ENCODE results near the gene CKAP5. TPM values are rescaled to one million over a fixed set of nuclear protein-coding genes. Genes with fewer than 3 reads are reported as not detected.
"Not testable (repeated sequence)": the region's sequence is repeated elsewhere in the genome, so short reads cannot be mapped to it uniquely, and the experiment has no call there.

CKAP5 gene
- total RNA-seq, 2 experiments from 2014 or later = 161 to 243 TPM

- no TSS peak for BruUV-seq (replicated peaks)
- no peak overlapping the region for H2AFZ ChIP-seq (ENCODE audit: low read length)
- CTCF ChIA-PET (ENCODE audit: unreplicated experiment) = no interaction called here
Measured at GRCh38 chr11:46800177-46800576, 45.9 kb downstream of the CKAP5 start.

GRCh38 chr11:46799725-46800124 lies 46.4 kb downstream of the CKAP5 start:
- H3K79me2 ChIP-seq (ENCODE audit: insufficient read depth, low read depth, low read length); H3K4me1 ChIP-seq (ENCODE audit: insufficient read depth, low read length, poor library complexity, severe bottlenecking); H3K27ac ChIP-seq (ENCODE audit: low read depth, low read length, poor library complexity, severe bottlenecking); H3K9me2 ChIP-seq (ENCODE audit: insufficient read depth, low read length); H3K9me3 ChIP-seq (ENCODE audit: low read length); H3K4me2 ChIP-seq (ENCODE audit: low read length); H3K4me3 ChIP-seq (ENCODE audit: low read depth, low read length, poor library complexity, severe bottlenecking); DNase-seq (ENCODE audit: low spot score); H2AFZ ChIP-seq (ENCODE audit: low read length); BruUV-seq (replicated peaks); intact Hi-C loops (cut with micrococcal nuclease; ENCODE audit: unreplicated experiment); H4K20me1 ChIP-seq (ENCODE audit: insufficient read depth, low read length); CTCF ChIA-PET (ENCODE audit: unreplicated experiment): not testable (repeated sequence)
- H3K36me3 ChIP-seq (ENCODE audit: insufficient read depth, low read length) = peaks cover 96% of the 10 kb centered on the region
- POLR2A ChIA-PET = interaction anchor here (0.7 to 1.2 kb wide), 2 partner anchors 27 to 39 kb away, joined by 3 read pairs; no protein-coding TSS in a partner anchor

More at GRCh38 chr11:46800177-46800576, 45.9 kb downstream of the CKAP5 start:
- TF ChIP-seq CTCF (conservative IDR thresholded peaks at IDR 0.05; ENCODE audit: low read length) (no peak), EZH2phosphoT487 (IDR thresholded peaks at IDR 0.05; ENCODE audit: borderline replicate concordance, low read depth, low read length) (no peak)
- no peak overlapping the region for H3K4me2 ChIP-seq (ENCODE audit: low read length)
- POLR2A ChIA-PET = interaction anchor here (1.2 kb wide), 1 partner anchor 27 kb away, joined by 3 read pairs; no protein-coding TSS in a partner anchor
- H3K9me3 ChIP-seq (ENCODE audit: low read length) = no peaks in the 10 kb centered on the region
- peaks cover 91% of the 10 kb centered on the region for H3K36me3 ChIP-seq (ENCODE audit: insufficient read depth, low read length)
- H3K4me3 ChIP-seq (ENCODE audit: low read depth, low read length, poor library complexity, severe bottlenecking) = no peak overlapping the region
- no peak overlapping the region for H3K27ac ChIP-seq (ENCODE audit: low read depth, low read length, poor library complexity, severe bottlenecking)
- DNase-seq (ENCODE audit: low spot score) = no peak
- H3K4me1 ChIP-seq (ENCODE audit: insufficient read depth, low read length, poor library complexity, severe bottlenecking) = no peaks in the 10 kb centered on the region
- H3K79me2 ChIP-seq (ENCODE audit: insufficient read depth, low read depth, low read length) = no peaks in the 10 kb centered on the region
- H4K20me1 ChIP-seq (ENCODE audit: insufficient read depth, low read length) = no peaks in the 10 kb centered on the region; the same call in 1 of the 2 replicates
- H3K9me2 ChIP-seq (ENCODE audit: insufficient read depth, low read length) = no peaks in the 10 kb centered on the region
- intact Hi-C loops (cut with micrococcal nuclease; ENCODE audit: unreplicated experiment) = no loop called here

GRCh38 chr11:46778416-46778815 lies 67.7 kb downstream of the CKAP5 start:
- H3K79me2 ChIP-seq (ENCODE audit: insufficient read depth, low read depth, low read length) = no peaks in the 10 kb centered on the region
- H3K36me3 ChIP-seq (ENCODE audit: insufficient read depth, low read length) = peaks cover 94% of the 10 kb centered on the region
- BruUV-seq (replicated peaks) = no TSS peak
- no peak overlapping the region for H3K27ac ChIP-seq (ENCODE audit: low read depth, low read length, poor library complexity, severe bottlenecking)
- no peaks in the 10 kb centered on the region for H3K9me2 ChIP-seq (ENCODE audit: insufficient read depth, low read length)
- intact Hi-C loops (cut with micrococcal nuclease; ENCODE audit: unreplicated experiment) = no loop called here
- H2AFZ ChIP-seq (ENCODE audit: low read length) = no peak overlapping the region
- no peaks in the 10 kb centered on the region for H3K4me1 ChIP-seq (ENCODE audit: insufficient read depth, low read length, poor library complexity, severe bottlenecking)
- H3K9me3 ChIP-seq (ENCODE audit: low read length) = no peaks in the 10 kb centered on the region
- no peaks in the 10 kb centered on the region for H4K20me1 ChIP-seq (ENCODE audit: insufficient read depth, low read length)
- CTCF ChIA-PET (ENCODE audit: unreplicated experiment) = no interaction called here
- TF ChIP-seq EZH2phosphoT487 (IDR thresholded peaks at IDR 0.05; ENCODE audit: borderline replicate concordance, low read depth, low read length) (no peak), CTCF (conservative IDR thresholded peaks at IDR 0.05; ENCODE audit: low read length) (no peak)
- H3K4me2 ChIP-seq (ENCODE audit: low read length) = no peak overlapping the region
- POLR2A ChIA-PET = no interaction called here
- no peak for DNase-seq (ENCODE audit: low spot score)
- H3K4me3 ChIP-seq (ENCODE audit: low read depth, low read length, poor library complexity, severe bottlenecking) = no peak overlapping the region
